ENCODE results near the gene GOLGA3.

GRCh38 chr12:132804426-132804861 lies 24.2 kb downstream of the GOLGA3 start:
- TF ChIP-seq CTCF (conservative IDR thresholded peaks at IDR 0.05; ENCODE audit: low read depth, low read length) (no peak), EZH2 (IDR thresholded peaks at IDR 0.05; ENCODE audit: low read length, unreplicated experiment) (no peak), EZH2phosphoT487 (IDR thresholded peaks at IDR 0.05; ENCODE audit: borderline replicate concordance, low read length) (no peak)
